Activated effector memory CD4-positive, alpha-beta T cell treated with Interleukin-2 at 50 U/mL for 16 hours (primary cell): ENCODE data around the gene MARK3.

Experiments used
- DNase-seq: peaks from one replicate; pipeline ENCODE4 v3.0.0-alpha.2; 2020

Gene MARK3

GRCh38 chr14:103528587-103529382, 143.6 kb downstream of the MARK3 start, which contains the start of gene TRMT61A:
TSS of gene TRMT61A (plus strand) at chr14:103529196. CDS start at chr14:103529979, 783 bp downstream.
- peak; percentile 75 for DNase-seq

GRCh38 chr14:103529383-103530365, 144.5 kb downstream of the MARK3 start:
- DNase-seq = no peak

GRCh38 chr14:103530390-103530789, 145.2 kb downstream of the MARK3 start:
- no peak for DNase-seq

- no peak for DNase-seq
These were observed 145.6 kb downstream of the MARK3 start for GRCh38 chr14:103530831-103531230.

GRCh38 chr14:103531421-103532215, 146.4 kb downstream of the MARK3 start:
- DNase-seq = no peak

GRCh38 chr14:103532216-103533136, 147.3 kb downstream of the MARK3 start:
- no peak for DNase-seq

GRCh38 chr14:103533137-103533998, 148.2 kb downstream of the MARK3 start:
- no peak for DNase-seq

GRCh38 chr14:103533999-103534575, 148.9 kb downstream of the MARK3 start:
- DNase-seq = no peak

GRCh38 chr14:103534576-103535061, 149.4 kb downstream of the MARK3 start:
- no peak for DNase-seq

- DNase-seq = no peak
These were observed 150.1 kb downstream of the MARK3 start for GRCh38 chr14:103535081-103535890.

- DNase-seq = no peak
These were observed 150.8 kb downstream of the MARK3 start for GRCh38 chr14:103535891-103536565.

GRCh38 chr14:103536693-103537092, 151.5 kb downstream of the MARK3 start:
- no peak for DNase-seq

GRCh38 chr14:103537175-103537990, 152.2 kb downstream of the MARK3 start:
- DNase-seq = no peak

- no peak for DNase-seq
These were observed 153.3 kb downstream of the MARK3 start for GRCh38 chr14:103538291-103539055.

GRCh38 chr14:103539056-103539825, 154.0 kb downstream of the MARK3 start:
- no peak for DNase-seq
